Upper lobe of left lung (tissue), 6 donors: ENCODE data around the gene TRAPPC8. TPM values are rescaled to one million over a fixed set of nuclear protein-coding genes. Genes with fewer than 3 reads are reported as not detected.

Experiments
- ATAC-seq, 2 donors: fragments of 200-7000 bp; cut with Tn5 transposase; one replicate each; pipeline ENCODE4 v1.9.1; 2022; ENCODE audit warnings: mild to moderate bottlenecking in 2 of 2, moderate library complexity in 2 of 2; ENCODE audit not compliant: low FRiP score in 2 of 2
- DNase-seq, 2 donors: peaks; one replicate each; pipeline ENCODE4 v3.0.0-alpha.2; 2019 to 2020
- H3K27ac ChIP-seq, 4 donors: fragments of 200-600 bp; sonication (generic); one replicate each; pipeline ENCODE4 v1.5.1; 2016 to 2019
- H3K27me3 ChIP-seq, 4 donors: fragments of 200-600 bp; sonication (generic); one replicate each; pipeline ENCODE4 v1.5.1; 2017 to 2019
- H3K36me3 ChIP-seq, 4 donors: fragments of 200-600 bp; sonication (generic); one replicate each; pipeline ENCODE4 v1.5.1; 2016 to 2019
- H3K4me1 ChIP-seq, 4 donors: fragments of 200-600 bp; sonication (generic); one replicate each; pipeline ENCODE4 v1.5.1; 2018 to 2019
- H3K4me3 ChIP-seq, 4 donors: fragments of 200-600 bp; sonication (generic); one replicate each; pipeline ENCODE4 v1.5.1; 2017 to 2019; ENCODE audit warnings: mild to moderate bottlenecking in 2 of 4, moderate library complexity in 1 of 4
- H3K9me3 ChIP-seq, 4 donors: fragments of 200-600 bp; sonication (generic); one replicate each; pipeline ENCODE4 v1.5.1; 2018 to 2019
- EP300 ChIP-seq, 4 donors: sonication (generic); formaldehyde crosslinking; IDR thresholded peaks; one replicate each; pipeline ENCODE4 v1.5.1; 2017; ENCODE audit warnings: antibody characterized with exemption in 4 of 4, control low read depth in 2 of 4
- POLR2A ChIP-seq, 4 donors: fragments of 450-650 bp; IDR thresholded peaks; one replicate each; pipeline ENCODE4 v1.5.1; 2016 to 2017; ENCODE audit warnings: antibody characterized with exemption in 4 of 4, mild to moderate bottlenecking in 2 of 4
- POLR2AphosphoS5 ChIP-seq, 2 donors: sonication (generic); formaldehyde crosslinking; IDR thresholded peaks; one replicate each; pipeline ENCODE4 v1.5.1; 2017; ENCODE audit warnings: antibody characterized with exemption in 2 of 2
- WGBS, 2 donors: methylation state at CpG; one replicate each; pipeline ENCODE4 v1.1.5; 2017 to 2018; 5-methylcytosine and 5-hydroxymethylcytosine counted together
- total RNA-seq, 6 donors: library from RNA; depleted of rRNA in 4 of 6; stranded (reverse); fragments of >200 nt in 4 of 6; gene quantifications; one replicate each; pipeline versions ENCODE4 v1.1.0 to v1.2.1, GENCODE V29; 2016 to 2021
- TF ChIP-seq, protein P1 (sequence below), 6 experiments: fragments of 450-650 bp in 4 of 6; fragments of 200-600 bp in 2 of 6; sonication (generic) in 2 of 6; IDR thresholded peaks; one replicate each; pipeline ENCODE4 v1.5.1; 2016 to 2019; ENCODE audit warnings: antibody characterized with exemption in 6 of 6
- donor health status: DM: no; HTN: no; CAD: no; lungs with moderate emphysema.
- donor health status: DM: no; HTN: yes; CAD: no; lungs with severe emphysema.

Gene TRAPPC8
- total RNA-seq, 6 donors from 2014 or later: 14.1 to 56.4 (median 40.2) TPM

DNA sequence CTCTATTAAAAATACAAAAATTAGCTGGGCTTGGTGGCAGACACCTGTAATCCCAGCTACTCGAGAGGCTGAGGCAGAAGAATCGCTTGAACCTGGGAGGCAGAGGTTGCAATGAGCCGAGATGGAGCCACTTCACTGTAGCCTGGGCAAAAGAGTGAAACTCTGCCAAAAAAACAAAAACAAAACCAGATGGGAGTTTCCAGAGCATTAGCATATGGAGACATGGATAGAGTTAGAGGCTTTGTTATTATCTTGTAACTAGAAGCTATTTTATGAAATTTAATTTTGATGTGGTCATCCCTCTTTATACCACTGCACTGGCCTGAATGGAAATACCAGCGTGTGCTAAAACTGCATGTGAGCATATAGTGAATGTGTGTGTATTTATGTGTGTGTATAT lies 58.9 kb downstream of the TRAPPC8 start:
- TF ChIP-seq POLR2A (IDR thresholded peaks at IDR 0.05): no peak
- no peak for TF ChIP-seq EP300 (IDR thresholded peaks at IDR 0.05)
- TF ChIP-seq POLR2AphosphoS5 (IDR thresholded peaks at IDR 0.05): no peak
- TF ChIP-seq, protein P1, sequence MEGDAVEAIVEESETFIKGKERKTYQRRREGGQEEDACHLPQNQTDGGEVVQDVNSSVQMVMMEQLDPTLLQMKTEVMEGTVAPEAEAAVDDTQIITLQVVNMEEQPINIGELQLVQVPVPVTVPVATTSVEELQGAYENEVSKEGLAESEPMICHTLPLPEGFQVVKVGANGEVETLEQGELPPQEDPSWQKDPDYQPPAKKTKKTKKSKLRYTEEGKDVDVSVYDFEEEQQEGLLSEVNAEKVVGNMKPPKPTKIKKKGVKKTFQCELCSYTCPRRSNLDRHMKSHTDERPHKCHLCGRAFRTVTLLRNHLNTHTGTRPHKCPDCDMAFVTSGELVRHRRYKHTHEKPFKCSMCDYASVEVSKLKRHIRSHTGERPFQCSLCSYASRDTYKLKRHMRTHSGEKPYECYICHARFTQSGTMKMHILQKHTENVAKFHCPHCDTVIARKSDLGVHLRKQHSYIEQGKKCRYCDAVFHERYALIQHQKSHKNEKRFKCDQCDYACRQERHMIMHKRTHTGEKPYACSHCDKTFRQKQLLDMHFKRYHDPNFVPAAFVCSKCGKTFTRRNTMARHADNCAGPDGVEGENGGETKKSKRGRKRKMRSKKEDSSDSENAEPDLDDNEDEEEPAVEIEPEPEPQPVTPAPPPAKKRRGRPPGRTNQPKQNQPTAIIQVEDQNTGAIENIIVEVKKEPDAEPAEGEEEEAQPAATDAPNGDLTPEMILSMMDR (IDR thresholded peaks at IDR 0.05): no peak
- WGBS, 2 donors: 95 to 96% methylated on average over 4 of the region's 4 CpGs
- Histone ChIP-seq H3K36me3 (peaks cover 3 to 63% (median 26%) of the 10 kb centered on the region in 4 donors), H3K4me3 (no peak overlapping the region), H3K9me3 (peaks cover 0 to 9% (median 3%) of the 10 kb centered on the region in 4 donors), H3K27ac (no peak overlapping the region), H3K27me3 (no peaks in the 10 kb centered on the region), H3K4me1 (no peaks in the 10 kb centered on the region)
- ATAC-seq: no peak
- no peak for DNase-seq

DNA sequence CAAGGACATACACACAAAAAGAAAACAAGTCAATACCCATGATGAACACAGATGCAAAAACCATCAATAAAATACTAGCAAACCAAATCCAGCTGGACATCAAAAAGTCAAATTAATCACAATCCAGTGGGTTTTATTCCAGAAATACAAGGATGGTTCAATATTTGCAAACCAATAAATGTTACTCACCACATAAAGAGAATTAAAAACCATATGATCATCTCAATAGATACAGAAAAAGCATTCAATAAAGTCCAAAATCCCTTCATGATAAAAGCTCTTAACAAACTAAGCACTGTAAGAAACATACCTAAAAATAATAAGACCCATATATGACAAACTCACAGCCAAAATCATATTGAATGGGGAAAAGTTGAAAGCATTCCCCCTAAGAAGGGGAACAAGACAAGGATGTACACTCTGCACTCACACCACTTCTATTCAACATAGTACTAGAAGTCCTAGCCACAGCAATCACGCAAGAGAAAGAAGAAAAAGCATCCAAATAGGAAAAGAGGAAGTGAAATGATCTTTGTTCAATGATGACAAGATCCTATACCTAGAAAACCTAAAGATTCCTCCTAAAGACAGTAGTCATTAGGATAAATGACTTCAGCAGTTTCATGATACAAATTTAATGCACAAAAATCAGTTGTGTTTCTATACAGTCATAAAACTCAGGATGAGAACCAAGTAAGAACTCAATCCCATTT lies 62.6 kb downstream of the TRAPPC8 start:
- Histone ChIP-seq H3K36me3 (peaks cover 0 to 65% (median 34%) of the 10 kb centered on the region in 4 donors), H3K9me3 (peaks cover 0 to 9% (median 3%) of the 10 kb centered on the region in 4 donors), H3K4me1 (no peaks in the 10 kb centered on the region), H3K27me3 (no peaks in the 10 kb centered on the region), H3K4me3 (no peak overlapping the region), H3K27ac (no peak overlapping the region)
- TF ChIP-seq, protein P1 (IDR thresholded peaks at IDR 0.05): no peak
- TF ChIP-seq EP300 (IDR thresholded peaks at IDR 0.05) (no peak), POLR2AphosphoS5 (IDR thresholded peaks at IDR 0.05) (no peak), POLR2A (IDR thresholded peaks at IDR 0.05) (no peak)
- 89 to 90% methylated on average over 1 of the region's 1 CpG for WGBS, 2 donors
- ATAC-seq: no peak
- no peak for DNase-seq

DNA sequence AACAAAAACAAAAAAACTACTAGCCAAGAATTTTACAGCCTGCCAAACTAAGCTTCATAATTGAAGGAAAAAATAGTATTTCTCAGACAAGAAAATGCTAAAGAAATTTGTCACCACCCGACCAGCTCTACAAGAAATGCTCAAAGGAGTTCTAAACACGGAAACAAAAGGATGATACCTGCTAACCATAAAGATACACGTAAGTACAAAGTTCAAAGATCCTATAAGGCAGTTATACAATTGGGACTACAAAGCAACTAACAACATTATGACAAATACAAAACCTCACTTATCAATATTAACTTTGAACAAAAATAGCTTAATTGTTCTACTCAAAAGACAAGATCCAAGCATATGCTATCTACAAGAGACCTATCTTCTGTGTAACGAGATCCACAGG lies 64.6 kb downstream of the TRAPPC8 start:
- peaks cover 0 to 67% (median 36%) of the 10 kb centered on the region in 4 donors for H3K36me3 ChIP-seq
- 97 to 98% methylated on average over 4 of the region's 4 CpGs for WGBS, 2 donors
- DNase-seq (no peak), ATAC-seq (no peak)
- H3K4me3 ChIP-seq: no peak overlapping the region
- H3K27ac ChIP-seq: no peak overlapping the region
- no peaks in the 10 kb centered on the region for H3K4me1 ChIP-seq
- H3K9me3 ChIP-seq: peaks cover 0 to 9% (median 3%) of the 10 kb centered on the region in 4 donors
- TF ChIP-seq, protein P1 (IDR thresholded peaks at IDR 0.05): no peak
- TF ChIP-seq EP300 (IDR thresholded peaks at IDR 0.05): no peak
- TF ChIP-seq POLR2AphosphoS5 (IDR thresholded peaks at IDR 0.05): no peak
- TF ChIP-seq POLR2A (IDR thresholded peaks at IDR 0.05): no peak
- no peaks in the 10 kb centered on the region for H3K27me3 ChIP-seq

DNA sequence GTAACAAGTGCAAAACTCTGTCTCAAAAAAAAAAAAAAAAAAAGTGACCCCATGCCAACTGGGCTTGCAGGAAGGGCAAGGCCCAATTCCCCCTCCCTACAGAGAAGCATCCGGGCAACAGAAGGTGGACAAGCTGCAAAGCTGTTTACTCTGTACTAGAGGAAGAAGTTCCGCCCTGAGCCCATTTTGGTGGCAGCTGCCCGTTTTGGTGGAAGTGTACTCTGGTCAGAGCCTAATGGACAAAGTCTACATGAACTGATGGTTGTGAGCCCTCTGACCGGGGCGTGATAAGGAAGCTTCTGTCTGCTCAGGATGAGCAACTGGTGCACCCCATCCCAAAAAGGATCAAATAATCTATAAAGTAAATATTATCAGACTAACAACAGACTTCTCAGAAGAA lies 65.0 kb downstream of the TRAPPC8 start:
- Histone ChIP-seq H3K9me3 (peaks cover 0 to 9% (median 3%) of the 10 kb centered on the region in 4 donors), H3K36me3 (peaks cover 0 to 68% (median 35%) of the 10 kb centered on the region in 4 donors), H3K4me3 (no peak overlapping the region), H3K27me3 (no peaks in the 10 kb centered on the region), H3K4me1 (no peaks in the 10 kb centered on the region), H3K27ac (no peak overlapping the region)
- no peak for ATAC-seq
- TF ChIP-seq EP300 (IDR thresholded peaks at IDR 0.05): no peak
- TF ChIP-seq, protein P1 (IDR thresholded peaks at IDR 0.05): no peak
- TF ChIP-seq POLR2AphosphoS5 (IDR thresholded peaks at IDR 0.05): no peak
- no peak for TF ChIP-seq POLR2A (IDR thresholded peaks at IDR 0.05)
- 92% methylated on average over 5 of the region's 5 CpGs for WGBS, 2 donors
- DNase-seq: no peak

DNA sequence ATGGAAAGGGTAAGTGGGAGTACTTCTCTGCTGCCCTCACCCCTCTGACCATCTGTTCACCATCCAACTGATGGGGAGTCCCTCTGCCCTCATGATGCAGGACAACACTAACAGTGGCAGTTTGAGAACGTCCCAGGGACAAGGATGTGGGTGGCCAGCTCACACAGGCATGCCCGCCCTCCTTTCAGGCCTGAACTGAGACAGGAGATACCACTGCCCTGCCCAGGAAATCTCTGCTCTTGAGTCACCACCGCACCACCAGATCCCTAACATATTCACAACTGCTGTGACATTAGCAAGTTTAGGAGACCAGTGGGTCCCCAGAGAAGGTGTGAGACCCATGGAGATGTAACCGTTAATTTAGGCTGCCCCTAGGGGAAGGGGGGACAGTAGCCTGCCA lies 66.2 kb downstream of the TRAPPC8 start:
- H3K36me3 ChIP-seq: peaks cover 0 to 75% (median 32%) of the 10 kb centered on the region in 4 donors
- DNase-seq: no peak
- H3K9me3 ChIP-seq: peaks cover 0 to 9% (median 3%) of the 10 kb centered on the region in 4 donors
- TF ChIP-seq, protein P1 (IDR thresholded peaks at IDR 0.05): no peak
- TF ChIP-seq POLR2A (IDR thresholded peaks at IDR 0.05): no peak
- TF ChIP-seq EP300 (IDR thresholded peaks at IDR 0.05): no peak
- TF ChIP-seq POLR2AphosphoS5 (IDR thresholded peaks at IDR 0.05): no peak
- H3K4me3 ChIP-seq: no peak overlapping the region
- WGBS, 2 donors: 85 to 88% methylated on average over 4 of the region's 4 CpGs
- H3K4me1 ChIP-seq: no peaks in the 10 kb centered on the region
- ATAC-seq: no peak
- no peak overlapping the region for H3K27ac ChIP-seq
- H3K27me3 ChIP-seq: no peaks in the 10 kb centered on the region
